UCSD-AML1 (cell line): ENCODE results near the gene RBM5.

Experiments
- DNase-seq: peaks from one replicate; lab custom pipeline; 2025; ENCODE audit not compliant: unreplicated experiment; lab: John Stamatoyannopoulos, UW

Gene RBM5

DNA sequence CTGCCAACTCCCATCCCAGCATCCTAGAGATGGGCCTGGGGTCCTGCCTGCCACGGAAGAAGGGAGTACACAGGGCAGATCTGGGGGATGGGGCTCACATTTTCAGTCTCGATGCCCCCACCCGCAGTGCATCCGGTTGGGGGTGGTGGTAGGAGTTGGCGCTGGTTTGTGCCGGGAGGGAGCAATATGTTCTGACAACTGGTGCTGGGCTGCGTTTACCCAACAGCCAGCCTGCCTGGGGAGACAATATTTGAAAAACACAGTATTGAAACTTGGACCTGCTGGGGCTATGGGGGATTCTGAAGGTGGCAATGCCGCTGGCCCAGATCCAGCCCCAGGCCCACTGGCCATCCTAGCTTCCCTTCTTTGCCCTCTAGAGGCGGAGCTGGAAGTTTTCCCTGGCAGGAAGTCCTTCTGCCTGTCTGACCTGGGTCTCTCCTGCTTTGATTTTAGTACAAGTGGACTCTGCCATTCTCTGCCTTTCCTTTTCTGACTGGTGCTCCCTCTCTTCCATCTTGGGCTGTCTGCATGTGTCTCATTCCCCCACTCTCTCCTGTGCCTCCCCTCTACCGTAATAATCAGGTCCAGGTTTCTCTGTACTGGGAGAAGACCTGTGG is 69.9 kb downstream of the RBM5 start:
- no peak for DNase-seq

DNA sequence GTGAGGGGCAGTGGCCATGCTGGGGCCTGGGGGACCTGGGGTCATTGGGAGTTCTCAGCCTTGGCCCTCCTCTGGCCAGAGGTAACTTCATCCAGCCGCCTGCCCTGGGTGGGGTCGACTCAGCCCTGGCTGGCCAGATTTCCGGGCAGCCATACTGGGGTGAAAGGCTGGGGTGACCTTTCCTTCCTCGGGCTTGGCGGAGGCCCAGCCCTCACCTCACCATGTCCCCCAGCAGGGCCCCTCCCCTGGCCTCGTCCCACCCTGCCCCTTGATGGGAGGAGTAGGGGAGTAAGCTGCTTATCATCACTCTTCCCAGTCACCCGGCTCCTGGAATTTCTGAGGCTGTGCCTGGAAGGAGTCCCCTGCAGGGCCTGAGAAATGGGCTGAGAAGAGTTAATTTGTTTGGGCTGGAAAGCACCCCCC is 71.9 kb downstream of the RBM5 start:
- no peak for DNase-seq

DNA sequence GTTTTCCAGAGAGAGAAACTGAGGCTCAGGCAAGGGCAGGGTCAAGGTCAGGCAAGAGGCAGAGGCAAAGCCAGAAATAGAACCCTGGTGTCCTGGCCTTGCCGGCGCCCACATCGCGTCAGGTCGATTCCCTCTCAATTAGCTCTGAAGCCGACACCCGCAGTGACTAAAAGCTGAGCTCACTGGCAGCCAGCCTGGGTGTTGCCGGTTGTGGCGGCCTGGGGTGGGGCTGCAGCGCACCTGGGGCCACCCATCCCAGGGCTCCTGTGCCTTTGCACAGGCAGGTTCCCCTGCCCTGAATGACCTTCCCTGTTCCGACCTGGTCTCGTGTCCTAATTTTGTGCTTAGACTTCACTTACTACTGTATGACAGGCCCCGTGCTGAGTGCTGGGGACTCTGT is 72.6 kb downstream of the RBM5 start:
- DNase-seq = no peak

DNA sequence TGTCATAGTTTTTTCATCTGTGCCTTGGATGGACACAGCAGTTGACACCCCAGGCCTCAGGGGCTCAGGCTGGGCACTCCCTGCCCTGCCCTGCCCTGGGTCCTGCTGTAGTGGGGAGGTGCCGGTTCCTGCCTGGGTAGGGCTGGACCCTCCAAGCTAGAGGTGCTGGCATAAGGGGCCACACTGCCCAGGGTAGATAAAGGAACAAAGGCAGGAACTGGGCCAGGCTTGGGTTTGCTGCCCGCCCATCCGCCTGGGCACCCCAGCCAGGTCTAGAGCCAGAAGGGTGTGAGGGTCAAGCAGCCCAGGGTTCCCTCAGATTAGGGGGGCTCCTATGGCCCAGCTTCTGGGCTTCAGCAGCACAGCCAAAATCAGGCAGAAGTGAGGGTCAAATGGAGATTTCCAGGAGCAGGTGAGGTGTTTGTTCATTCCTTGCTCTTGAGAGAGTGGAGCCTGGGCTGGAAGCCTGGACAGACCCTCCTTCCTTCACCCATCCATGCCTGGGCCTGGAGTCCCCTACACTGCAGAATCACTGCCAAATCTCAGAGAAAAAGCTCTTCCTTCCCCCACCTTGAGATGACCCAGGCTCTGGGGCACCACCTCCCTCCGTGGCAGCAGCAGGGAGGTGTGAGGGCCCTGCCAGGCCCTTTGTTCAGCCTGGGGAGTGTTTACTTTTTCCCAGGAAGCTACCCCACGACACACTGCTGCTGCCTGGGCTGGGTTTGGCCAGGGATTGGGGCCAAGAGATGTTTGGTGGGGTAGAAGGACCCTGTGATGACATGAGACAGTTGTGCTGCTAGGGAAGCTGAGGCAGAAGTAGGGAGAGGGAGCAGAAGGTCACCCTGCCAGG is 73.5 kb downstream of the RBM5 start:
- no peak for DNase-seq

DNA sequence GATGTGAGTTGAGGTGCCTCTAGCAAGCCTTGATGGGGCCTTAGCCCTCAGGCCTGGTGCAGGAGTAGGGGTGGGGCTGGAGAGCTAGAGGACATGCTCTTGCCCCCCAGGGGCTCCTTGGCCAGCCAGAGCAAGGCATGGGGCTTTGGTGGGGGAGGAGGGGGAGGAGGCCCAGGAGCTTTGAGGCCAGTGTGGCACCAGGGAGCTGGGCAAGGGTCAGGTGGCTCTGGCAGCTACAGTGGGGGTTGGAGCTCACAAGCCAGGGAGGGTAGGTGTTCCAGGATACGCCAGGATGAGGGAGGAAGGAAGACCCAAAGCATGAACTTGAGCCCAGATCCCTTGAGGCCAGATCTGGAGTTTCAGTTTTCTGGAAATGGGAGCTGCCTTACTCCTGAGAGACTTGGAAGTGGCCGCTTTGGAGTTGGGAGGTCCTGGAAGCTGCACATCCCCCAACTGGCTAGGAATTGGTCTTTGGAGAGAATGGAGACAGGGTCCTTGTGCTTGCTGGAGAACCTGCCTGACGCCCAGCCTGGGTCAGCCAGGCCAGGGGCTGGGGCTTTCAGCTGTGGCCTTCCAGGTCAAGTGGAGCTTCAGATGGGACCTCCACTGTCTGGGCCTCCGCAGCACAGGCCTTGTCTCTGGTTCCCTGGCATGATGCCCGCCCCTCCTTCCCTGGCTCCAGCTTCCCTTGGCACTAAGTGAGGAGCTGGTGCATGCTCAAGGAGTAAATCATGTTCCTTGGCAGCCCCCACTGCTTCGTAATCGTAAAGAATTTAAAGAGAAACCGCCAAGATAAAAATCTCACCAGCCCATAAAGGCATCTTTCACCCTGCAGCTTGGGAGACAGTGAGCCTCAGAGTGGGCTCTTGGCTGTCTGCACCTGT is 75.1 kb downstream of the RBM5 start:
- DNase-seq = no peak

DNA sequence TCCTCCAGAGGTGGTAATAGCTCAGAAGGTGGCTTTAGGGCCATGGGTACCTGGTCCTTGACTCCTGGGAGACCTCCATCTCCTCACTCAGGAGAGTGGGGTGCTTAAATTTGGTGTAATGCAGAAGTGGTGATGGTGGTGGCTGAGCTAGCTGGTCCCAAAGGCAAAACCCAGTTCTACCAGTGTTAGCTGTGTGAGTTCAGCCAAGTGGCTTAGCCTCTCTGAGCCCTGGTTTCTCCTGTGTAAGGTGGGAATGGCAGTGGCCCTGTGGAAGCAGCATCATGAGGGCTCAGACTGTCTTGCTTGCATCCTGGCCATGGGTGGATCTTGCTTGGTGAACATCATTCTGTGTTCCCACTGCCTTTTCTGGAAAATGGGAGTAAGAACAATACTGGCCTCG is 75.8 kb downstream of the RBM5 start:
- no peak for DNase-seq

DNA sequence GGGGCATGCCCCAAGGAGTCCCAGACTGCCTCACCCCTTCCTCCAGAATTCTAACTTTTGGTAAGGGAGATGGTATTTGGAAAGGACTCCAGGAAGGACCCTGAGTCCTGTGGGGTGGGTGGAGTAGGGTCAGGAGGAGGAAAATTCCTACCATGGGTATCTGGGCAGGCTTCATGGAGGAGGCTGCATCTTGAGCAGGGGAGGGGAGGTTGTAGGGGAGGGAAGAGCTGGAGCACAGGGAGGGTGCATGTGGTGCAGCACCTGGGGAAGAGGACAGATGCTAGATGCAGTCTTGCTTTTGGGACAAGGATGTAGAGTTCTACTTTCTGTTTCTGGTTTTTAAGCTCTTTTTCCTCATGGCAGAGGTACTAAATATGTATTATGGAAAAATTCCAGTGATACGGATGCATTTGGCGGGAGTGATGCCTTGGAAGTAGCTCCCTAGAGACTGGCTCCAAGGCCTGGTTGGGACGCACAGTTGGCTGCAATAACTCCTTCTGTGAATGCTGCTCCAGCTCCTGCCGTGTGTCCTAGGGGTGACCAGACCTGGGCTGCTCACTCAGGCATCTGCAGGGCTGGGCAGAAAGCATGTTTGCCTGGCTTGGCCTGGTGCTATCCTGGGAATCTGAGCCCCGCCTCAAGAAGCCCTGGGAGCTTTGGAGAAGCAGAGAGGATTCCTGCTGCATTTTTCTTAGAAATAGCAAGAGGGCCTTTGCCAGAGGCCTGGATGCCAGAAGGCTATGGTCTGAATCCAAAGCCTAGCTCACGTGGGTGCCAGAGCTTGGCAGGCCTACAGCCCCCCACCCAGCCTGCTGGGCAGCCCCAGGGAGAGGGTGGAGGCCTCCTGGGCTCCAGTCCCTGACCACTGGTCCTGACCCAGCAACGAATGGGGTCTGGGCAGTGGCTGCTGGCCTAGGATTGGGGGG is 76.5 kb downstream of the RBM5 start:
- no peak for DNase-seq

DNA sequence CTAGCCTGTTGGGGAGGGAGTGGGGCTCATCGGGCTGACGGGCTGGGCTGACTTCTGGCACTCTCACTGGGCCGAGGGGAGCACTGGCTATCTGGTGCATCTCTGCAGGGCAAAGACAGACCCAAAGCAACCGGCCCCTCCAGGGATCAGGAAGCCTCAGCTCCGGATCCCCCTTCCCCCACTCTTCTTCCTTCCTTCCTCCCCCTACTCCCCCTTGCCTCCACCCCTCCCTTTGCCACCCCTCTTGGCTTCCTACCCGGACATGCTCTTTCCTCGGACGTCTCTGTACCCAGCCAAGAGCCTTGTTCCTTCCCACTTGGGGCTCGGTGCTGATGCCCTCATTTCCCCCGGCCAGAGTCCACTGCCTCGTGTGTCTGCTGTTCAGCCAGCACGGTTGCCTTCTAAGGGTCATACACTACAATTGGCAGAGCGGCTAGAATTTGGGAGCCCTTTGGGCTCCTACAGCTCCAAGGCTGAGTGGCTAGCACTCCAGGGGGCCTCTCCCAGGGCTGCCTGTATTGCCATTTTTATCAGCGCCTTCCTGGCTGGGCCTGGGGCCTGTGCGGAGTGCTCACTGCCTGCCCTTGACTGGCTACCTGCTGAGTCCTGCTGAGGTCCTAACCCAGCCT is 77.3 kb downstream of the RBM5 start:
- peak; percentile 64 for DNase-seq

DNA sequence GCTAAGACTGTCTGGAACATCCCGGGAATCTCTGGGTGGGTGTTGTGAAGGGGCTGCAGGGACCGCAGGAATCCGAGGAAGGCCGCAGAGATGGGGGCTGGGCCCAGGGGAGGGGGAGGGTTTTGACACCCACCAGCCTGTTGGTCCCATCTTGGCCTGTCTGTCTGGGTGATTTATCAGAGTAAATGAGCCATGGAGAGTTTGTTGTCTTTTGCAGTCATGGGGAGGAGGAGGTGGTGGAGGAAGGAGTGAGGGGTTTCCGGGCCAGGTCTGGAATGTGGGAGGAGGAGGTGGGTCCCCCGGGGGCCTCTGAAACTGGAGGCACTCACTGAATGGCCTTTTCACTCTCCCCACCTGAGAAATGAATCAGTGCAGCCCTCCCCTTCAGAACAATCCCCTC is 77.9 kb downstream of the RBM5 start:
- no peak for DNase-seq

DNA sequence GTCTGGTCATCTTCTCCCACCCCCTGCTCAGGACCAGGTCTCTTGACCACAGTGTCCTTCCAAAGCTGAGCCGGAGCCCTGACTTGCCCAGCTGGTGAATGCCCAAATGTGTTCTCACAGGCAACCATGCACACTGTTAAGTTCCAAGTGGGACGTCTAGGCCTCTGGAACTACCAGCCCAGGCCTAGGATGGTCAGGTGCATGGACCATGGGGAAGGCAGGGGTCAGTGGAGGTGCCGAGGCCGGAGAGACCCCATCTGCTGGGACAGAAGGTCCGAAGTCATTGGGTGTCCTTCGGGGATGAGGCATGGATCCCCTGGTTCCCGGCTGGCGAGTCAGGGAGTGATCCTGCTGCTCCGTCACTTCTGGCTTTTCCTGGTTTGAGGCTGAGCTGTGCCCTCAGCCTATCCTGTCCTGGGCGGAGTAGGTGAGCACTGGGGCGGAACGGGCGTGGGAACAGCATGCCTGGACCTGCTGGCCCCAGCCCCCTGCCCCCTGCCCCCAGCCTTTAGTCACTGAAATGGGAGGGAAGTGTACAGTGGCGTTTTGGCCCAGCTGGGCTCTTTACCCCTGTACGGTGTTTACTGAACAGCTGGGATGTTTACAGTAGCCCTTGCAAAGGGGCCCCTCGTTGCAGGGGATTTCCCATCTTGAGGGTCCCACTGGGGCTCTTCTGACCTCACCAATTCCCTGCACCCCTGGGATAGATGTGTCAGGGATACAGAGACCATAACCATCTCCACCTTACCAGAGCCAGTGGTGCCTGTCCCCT is 78.5 kb downstream of the RBM5 start:
- no peak for DNase-seq

DNA sequence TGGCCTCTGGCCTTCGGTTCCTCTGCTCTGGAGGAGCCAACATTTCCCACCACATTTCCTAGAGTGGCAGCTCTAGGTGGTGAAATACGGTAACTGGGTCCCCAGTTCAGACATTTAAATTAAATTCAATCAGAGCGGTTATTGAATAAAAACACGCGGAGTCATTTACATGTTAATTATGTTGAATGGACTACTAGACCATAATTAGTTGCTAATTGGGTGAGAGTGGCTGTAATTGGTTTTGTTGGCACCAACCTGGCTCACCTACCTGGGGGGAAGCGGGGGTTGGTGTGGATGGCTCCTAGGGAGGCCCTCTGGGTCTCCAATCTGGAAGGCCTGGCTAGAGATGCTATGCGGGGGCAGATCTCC is 79.1 kb downstream of the RBM5 start:
- no peak for DNase-seq

DNA sequence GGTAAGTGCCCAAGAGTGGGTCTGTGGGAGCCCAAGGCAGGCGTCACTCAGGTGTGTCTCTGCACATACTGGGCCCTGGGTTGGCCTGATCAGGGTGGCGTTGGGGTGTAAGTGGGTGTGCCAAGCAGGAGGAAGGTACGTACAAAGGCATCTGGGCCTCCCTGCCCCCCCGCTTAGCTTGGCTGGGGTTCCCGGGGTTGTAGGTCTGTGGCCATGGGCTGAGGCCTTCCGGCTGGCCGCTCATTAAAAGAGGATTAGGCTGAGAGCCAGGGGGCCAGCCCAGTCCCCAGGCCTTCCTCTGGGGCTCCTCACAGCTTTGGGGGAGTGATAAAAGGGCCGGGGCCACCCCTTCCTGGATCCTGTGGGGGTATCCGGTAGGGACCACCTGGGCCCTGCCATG is 79.7 kb downstream of the RBM5 start:
- no peak for DNase-seq
